Tibial nerve (tissue), 4 donors: ENCODE data around the gene DAPK2. TPM values are rescaled to one million over a fixed set of nuclear protein-coding genes. Genes with fewer than 3 reads are reported as not detected.

Experiments used
- DNase-seq, 2 donors: peaks; one replicate each; pipeline ENCODE4 v3.0.0-alpha.2; 2019; ENCODE audit warnings: low spot score in 2 of 2
- H3K27ac ChIP-seq, 4 donors: fragments of 200-600 bp; sonication (generic) in 3 of 4; one replicate each; pipeline ENCODE4 v1.5.1; 2017 to 2019; ENCODE audit warnings: mild to moderate bottlenecking in 1 of 4
- H3K27me3 ChIP-seq, 2 donors: fragments of 200-600 bp; sonication (generic) in 1 of 2; one replicate each; pipeline versions ENCODE4 v1.5.1 to v1.6.0; 2017 to 2019
- H3K36me3 ChIP-seq, 3 donors: fragments of 200-600 bp; sonication (generic); one replicate each; pipeline ENCODE4 v1.5.1; 2018 to 2019
- H3K4me1 ChIP-seq, 4 donors: fragments of 200-600 bp; sonication (generic) in 3 of 4; one replicate each; pipeline ENCODE4 v1.5.1; 2017 to 2019
- H3K4me3 ChIP-seq, 4 donors: fragments of 200-600 bp; sonication (generic) in 3 of 4; one replicate each; pipeline ENCODE4 v1.5.1; 2017 to 2019; ENCODE audit warnings: mild to moderate bottlenecking in 1 of 4, moderate library complexity in 1 of 4
- H3K9me3 ChIP-seq, 4 donors: fragments of 200-600 bp; sonication (generic) in 3 of 4; one replicate each; pipeline ENCODE4 v1.5.1; 2017 to 2019
- CTCF ChIP-seq, 5 experiments: fragments of 200-600 bp in 3 of 5; fragments of 450-650 bp in 2 of 5; sonication (generic) in 3 of 5; IDR thresholded peaks; one replicate each; pipeline ENCODE4 v1.5.1; 2016 to 2019; ENCODE audit warnings: antibody characterized with exemption in 5 of 5, mild to moderate bottlenecking in 3 of 5, moderate library complexity in 2 of 5
- EP300 ChIP-seq, 2 donors: sonication (generic); formaldehyde crosslinking; IDR thresholded peaks; one replicate each; pipeline ENCODE4 v1.6.1; 2017; ENCODE audit warnings: antibody characterized with exemption in 2 of 2, mild to moderate bottlenecking in 1 of 2
- POLR2A ChIP-seq, 2 donors: fragments of 450-650 bp; IDR thresholded peaks; one replicate each; pipeline ENCODE4 v1.6.1; 2017; ENCODE audit warnings: antibody characterized with exemption in 2 of 2, mild to moderate bottlenecking in 2 of 2, moderate library complexity in 2 of 2
- WGBS, 2 donors: methylation state at CpG; one replicate each; pipeline ENCODE4 v1.1.5; 2018; 5-methylcytosine and 5-hydroxymethylcytosine counted together
- total RNA-seq, 4 donors: library from RNA; depleted of rRNA; stranded (reverse); fragments of >200 nt; gene quantifications; one replicate each; pipeline ENCODE4 v1.1.0, GENCODE V29; 2016

Gene DAPK2
- total RNA-seq, 4 donors from 2014 or later = 28.9 to 75.9 (median 56.7) TPM

GRCh38 chr15:64038878-64039610 is 7.2 kb downstream of the DAPK2 start:
- no peaks in the 10 kb centered on the region for H3K9me3 ChIP-seq
- no peak overlapping the region for H3K4me3 ChIP-seq
- WGBS, 2 donors = 88 to 98% methylated on average over 4 of the region's 4 CpGs
- peaks cover 0 to 11% (median 0%) of the 10 kb centered on the region in 3 donors for H3K36me3 ChIP-seq
- peaks cover 0 to 7% (median 0%) of the 10 kb centered on the region in 4 donors for H3K4me1 ChIP-seq
- no peak for TF ChIP-seq CTCF (IDR thresholded peaks at IDR 0.05)
- no peak for TF ChIP-seq POLR2A (IDR thresholded peaks at IDR 0.05)
- no peak for TF ChIP-seq EP300 (IDR thresholded peaks at IDR 0.05)
- no peak for DNase-seq
- no peaks in the 10 kb centered on the region for H3K27me3 ChIP-seq
- no peak overlapping the region for H3K27ac ChIP-seq

GRCh38 chr15:64037966-64038365 is 8.3 kb downstream of the DAPK2 start:
- H3K27me3 ChIP-seq = no peaks in the 10 kb centered on the region
- no peaks in the 10 kb centered on the region for H3K9me3 ChIP-seq
- TF ChIP-seq POLR2A (IDR thresholded peaks at IDR 0.05) = no peak
- TF ChIP-seq EP300 (IDR thresholded peaks at IDR 0.05) = no peak
- no peak for TF ChIP-seq CTCF (IDR thresholded peaks at IDR 0.05)
- 42 to 45% methylated on average over 2 of the region's 2 CpGs for WGBS, 2 donors
- no peak overlapping the region for H3K4me3 ChIP-seq
- H3K4me1 ChIP-seq = peaks cover 0 to 7% (median 0%) of the 10 kb centered on the region in 4 donors
- H3K27ac ChIP-seq = no peak overlapping the region
- peaks cover 0 to 11% (median 0%) of the 10 kb centered on the region in 3 donors for H3K36me3 ChIP-seq
- DNase-seq = no peak

- H3K4me1 ChIP-seq = peaks cover 0 to 2% (median 0%) of the 10 kb centered on the region in 4 donors
- H3K4me3 ChIP-seq = no peak overlapping the region
- no peak overlapping the region for H3K27ac ChIP-seq
- no peak for DNase-seq
- no peaks in the 10 kb centered on the region for H3K9me3 ChIP-seq
- no peaks in the 10 kb centered on the region for H3K27me3 ChIP-seq
- WGBS, 2 donors = 89 to 93% methylated on average over 3 of the region's 3 CpGs
- H3K36me3 ChIP-seq = peaks cover 0 to 11% (median 0%) of the 10 kb centered on the region in 3 donors
- TF ChIP-seq CTCF (IDR thresholded peaks at IDR 0.05) = no peak
- no peak for TF ChIP-seq EP300 (IDR thresholded peaks at IDR 0.05)
- no peak for TF ChIP-seq POLR2A (IDR thresholded peaks at IDR 0.05)
These were observed 9.2 kb downstream of the DAPK2 start for GRCh38 chr15:64037116-64037515.

GRCh38 chr15:64035525-64035924 is 10.8 kb downstream of the DAPK2 start:
- 61 to 90% methylated on average over 1 of the region's 1 CpG for WGBS, 2 donors
- no peaks in the 10 kb centered on the region for H3K27me3 ChIP-seq

More at GRCh38 chr15:64035525-64035924, 10.8 kb downstream of the DAPK2 start:
- H3K9me3 ChIP-seq = no peaks in the 10 kb centered on the region
- no peaks in the 10 kb centered on the region for H3K4me1 ChIP-seq
- TF ChIP-seq POLR2A (IDR thresholded peaks at IDR 0.05) = no peak
- no peak for TF ChIP-seq EP300 (IDR thresholded peaks at IDR 0.05)
- no peak for TF ChIP-seq CTCF (IDR thresholded peaks at IDR 0.05)
- no peak overlapping the region for H3K4me3 ChIP-seq
- DNase-seq = no peak
- peaks cover 0 to 11% (median 0%) of the 10 kb centered on the region in 3 donors for H3K36me3 ChIP-seq
- H3K27ac ChIP-seq = no peak overlapping the region
